GM19035 (cell line): ENCODE data around the gene CNPY3.

Experiments
- ATAC-seq: cut with Tn5 transposase; IDR thresholded peaks from one replicate; pipeline ENCODE4 v1.9.1; 2021; ENCODE audit not compliant: unreplicated experiment

Gene CNPY3

GRCh38 chr6:42958125-42958524, 28.8 kb downstream of the CNPY3 start:
- no peak for ATAC-seq

DNA sequence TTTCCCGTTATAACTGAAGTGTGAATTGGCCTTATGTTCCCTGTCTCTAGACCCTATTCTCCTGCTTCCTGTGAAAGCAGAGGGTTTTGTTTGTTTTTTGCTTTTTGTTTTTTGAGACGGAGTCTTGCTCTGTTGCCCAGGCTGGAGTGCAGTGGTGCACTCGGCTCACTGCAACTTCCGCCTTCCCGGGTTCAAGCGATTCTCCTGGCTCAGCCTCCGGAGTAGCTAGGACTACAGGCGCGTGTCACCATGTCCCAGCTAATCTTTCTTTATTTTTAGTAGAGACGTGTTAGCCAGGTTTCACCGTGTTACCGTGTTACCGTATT, 30.6 kb downstream of the CNPY3 start:
- no peak for ATAC-seq

GRCh38 chr6:42960243-42961019, 31.2 kb downstream of the CNPY3 start, which contains the start of gene GNMT:
GNMT (plus strand) TSS chr6:42960754; CDS start chr6:42960768, 14 bp downstream.
- ATAC-seq: no peak

GRCh38 chr6:42961020-42961470, 31.8 kb downstream of the CNPY3 start:
- ATAC-seq: no peak

- ATAC-seq: no peak
These were observed 32.8 kb downstream of the CNPY3 start for GRCh38 chr6:42962096-42962495.

- ATAC-seq: no peak
These were observed 33.4 kb downstream of the CNPY3 start for GRCh38 chr6:42962502-42963178.

GRCh38 chr6:42963179-42963854, 34.0 kb downstream of the CNPY3 start:
- ATAC-seq: no peak

DNA sequence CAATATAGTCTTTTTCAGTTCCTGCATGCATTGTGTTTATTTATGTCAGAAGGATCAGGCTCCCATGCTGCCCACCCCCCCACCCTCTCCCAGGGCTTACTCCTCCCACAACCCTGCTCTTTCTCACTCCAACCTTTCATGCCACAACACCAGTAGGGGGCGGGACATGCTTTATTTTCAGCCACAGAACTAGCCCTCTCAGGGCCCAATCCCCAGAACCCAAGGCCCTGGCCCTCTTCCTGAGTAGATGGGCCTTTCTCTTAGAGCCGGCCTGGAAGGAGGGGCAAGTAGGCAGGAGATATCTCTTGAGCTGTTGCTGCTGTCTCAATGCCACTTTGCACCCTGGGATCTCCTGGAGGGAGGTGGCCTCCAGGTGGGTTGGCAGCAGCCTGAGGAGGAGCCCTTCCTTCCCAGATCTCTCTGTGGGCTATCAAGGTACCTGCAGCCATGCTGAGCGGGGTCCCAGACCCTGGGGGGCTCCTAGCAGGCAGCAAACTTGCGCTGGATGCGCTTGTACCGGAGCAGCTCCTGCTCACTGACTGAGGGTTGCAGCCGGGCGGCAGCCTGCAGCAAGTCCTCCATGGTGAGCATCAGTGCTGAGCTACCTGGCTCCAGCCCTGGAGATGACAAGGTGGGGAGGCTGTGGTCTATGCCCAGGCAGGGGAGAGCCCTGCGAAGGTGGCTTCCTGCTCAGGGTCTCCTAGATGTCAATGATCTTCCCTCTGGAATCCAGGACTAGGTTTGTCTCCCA, 34.8 kb downstream of the CNPY3 start:
- ATAC-seq: no peak

DNA sequence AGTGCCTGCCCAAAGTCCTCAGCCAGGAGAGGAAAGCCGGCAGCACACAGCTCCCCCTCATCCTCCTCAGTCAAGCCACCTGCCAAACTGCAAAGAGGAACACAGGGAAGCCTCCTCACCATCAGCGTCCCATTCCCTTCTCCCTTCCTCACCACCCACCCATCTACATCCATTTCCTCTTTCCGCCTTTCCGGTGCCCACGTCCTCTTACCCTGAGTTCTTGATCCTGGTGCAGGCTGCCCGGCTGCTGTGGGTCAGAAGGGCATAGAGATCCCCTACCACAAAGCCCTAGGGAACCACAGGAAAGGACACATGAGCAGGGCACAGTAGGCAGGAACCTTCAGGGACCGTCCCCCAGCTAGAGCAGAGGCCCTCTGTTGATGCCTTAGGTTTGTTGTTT, 37.3 kb downstream of the CNPY3 start:
- ATAC-seq: no peak

DNA sequence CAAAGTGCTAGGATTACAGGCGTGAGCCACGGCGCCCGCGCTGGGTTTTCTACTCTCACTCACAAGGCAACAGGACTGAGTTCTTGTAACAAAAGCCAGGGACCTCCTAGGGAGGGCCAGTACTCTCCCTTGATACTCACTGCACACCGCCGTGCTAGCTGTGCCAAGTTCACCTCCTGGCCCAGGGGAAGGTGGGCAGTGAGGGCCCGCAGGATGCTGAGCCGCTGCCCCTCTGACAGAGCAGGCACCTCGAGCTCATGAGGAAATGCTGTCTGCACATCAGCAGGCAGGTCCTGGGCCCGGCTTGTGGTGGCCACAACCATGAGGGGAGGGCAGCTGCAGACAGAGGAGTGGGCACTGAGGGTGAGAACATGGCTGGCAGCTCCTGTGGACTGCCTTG, 37.9 kb downstream of the CNPY3 start:
- ATAC-seq: no peak

GRCh38 chr6:42968126-42968701, 38.9 kb downstream of the CNPY3 start:
- no peak for ATAC-seq

DNA sequence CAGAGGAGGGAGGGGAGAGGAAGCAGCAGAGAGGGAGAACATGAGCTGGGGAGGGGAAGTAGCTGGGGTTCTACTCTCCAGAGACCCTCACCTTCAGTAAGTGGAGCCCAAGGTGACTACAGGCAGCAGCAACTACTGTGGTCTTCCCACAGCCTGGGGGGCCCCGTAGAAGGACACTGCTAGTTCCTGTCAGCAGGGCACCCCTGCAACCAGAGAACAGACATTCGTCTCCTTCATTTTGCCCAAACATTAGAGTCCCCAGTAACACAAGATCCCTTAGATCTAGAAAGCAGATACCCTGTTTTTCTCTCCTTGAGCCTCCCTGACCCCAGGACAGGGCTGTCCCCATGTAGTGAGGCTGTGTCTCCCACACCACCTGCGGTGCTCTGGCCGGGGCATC, 39.5 kb downstream of the CNPY3 start:
- no peak for ATAC-seq

- no peak for ATAC-seq
These were observed 40.2 kb downstream of the CNPY3 start for GRCh38 chr6:42969431-42969830.

DNA sequence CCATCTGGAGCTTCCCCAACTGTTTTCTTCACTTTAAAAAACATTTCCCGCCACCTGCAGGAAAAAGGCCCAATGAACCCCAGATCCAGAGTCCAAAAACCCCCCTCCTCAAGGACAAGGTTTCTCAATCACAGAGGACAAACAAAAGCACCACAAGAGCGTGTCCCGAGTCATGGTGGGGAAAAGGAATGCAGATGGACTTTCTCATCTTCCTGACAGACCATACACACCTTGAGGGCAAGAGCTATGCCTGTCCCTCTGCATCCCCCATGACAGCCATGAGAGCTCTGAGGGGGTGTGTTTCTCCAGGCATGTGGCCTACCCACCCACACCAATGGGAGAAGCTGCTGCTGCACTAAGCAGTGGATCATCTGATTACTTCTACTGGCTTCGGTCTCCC, 40.7 kb downstream of the CNPY3 start:
- no peak for ATAC-seq

- no peak for ATAC-seq
These were observed 41.8 kb downstream of the CNPY3 start for GRCh38 chr6:42970871-42971612.

DNA sequence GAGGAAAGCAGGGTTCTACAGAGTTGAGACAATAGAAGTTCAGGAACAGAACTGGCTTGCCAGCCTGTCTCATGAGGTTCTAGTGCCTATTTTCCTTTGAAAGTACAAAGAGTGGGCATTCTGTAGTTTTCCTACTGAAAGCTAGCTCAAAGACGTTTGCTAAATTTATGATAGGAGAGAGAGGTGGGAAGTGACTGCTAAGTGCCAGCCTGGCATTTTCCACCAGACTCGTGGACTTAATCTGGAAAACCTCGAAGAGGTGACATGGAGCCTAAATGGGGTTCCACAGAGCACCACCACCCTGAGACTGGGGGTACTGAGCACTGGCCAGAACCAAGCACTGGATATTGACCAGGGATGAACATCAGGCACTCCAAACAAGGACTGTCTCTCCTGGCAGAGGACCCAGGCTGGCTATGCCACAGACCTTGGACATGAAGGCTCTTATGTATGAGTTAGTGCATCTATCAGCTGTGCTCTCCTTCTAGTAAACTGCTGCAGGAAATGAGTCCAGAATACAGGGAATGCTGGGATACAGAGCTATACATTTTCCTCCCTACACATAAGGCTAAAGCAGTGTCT, 42.6 kb downstream of the CNPY3 start:
- ATAC-seq: no peak

- ATAC-seq: no peak
These were observed 44.6 kb downstream of the CNPY3 start for GRCh38 chr6:42973926-42974325.

DNA sequence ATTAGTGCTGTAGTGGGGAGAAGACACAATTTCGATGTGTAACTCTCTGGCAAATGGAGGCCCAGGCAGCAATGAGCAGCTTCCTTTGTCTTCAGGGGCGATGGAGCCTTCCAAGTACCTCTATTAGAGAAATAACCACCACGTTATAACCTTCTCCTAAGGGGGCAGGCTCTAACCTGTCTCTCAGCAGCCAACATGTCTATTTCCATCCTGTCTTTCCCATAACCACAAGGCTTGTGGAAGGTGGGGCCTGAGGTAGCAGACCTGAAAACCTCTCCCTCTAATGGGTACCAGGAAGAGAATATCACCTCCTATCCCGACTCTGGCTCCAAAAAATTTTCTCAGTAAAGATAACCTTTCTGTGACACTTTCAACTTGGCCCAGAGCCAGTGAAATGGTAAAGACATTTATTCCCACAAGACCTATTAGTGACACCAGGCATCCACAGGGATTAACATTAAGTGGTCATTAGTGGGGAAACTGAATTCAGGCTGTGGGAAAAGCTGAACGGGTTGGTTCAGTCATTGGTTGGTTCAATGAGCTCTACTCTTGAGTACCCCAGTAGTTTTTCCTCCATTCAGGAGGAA, 45.7 kb downstream of the CNPY3 start:
- no peak for ATAC-seq

GRCh38 chr6:42978487-42978838, 49.2 kb downstream of the CNPY3 start:
- ATAC-seq: no peak
